ENCODE data around the gene PIGS.

PIGS gene

DNA sequence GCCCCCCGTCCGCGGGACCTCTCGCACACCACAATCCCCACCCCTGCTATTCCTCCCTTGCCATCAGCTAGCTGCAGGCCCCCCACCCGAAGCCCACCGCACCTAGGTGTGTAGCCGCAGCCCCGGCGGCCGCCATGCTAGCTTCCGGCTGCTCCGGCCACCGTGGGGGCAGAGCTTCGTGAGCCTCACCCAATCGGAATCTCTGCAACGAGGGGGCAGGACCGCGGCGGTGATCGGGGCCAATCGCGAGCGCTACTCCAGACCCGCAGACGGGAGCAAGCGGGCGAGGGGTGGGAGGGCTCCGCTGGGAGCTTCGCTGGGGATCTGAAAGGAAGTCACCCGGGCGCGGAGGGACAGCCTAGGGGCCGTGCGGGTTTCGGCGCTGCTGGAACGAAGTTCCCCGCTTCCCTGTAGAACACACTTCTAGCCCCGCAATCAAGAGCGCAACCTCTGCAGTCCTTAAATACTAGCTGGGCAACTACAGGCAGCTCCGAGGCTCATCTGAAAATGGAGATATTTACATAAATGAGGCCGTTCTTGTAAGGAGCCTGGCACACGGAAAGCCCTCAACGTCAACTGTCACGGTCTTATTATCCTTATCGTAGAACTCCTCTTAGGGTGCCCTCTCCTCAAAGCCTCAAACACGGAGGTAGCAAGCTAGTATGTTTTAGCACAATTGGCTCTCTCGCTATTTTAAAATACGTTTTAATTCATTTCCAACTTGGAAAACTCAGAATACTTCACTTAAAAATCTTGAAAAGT, at the start of gene PIGS:
PIGS (minus strand) TSS at position 164 of the 762 bp plus-strand sequence; CDS start at position 136, 28 bp downstream.
- DNase-seq (ENCODE audit: low read depth): peak; percentile 98
- H3K4me3 ChIP-seq (ENCODE audit: low read depth, low read length): peak within 1 kb of the TSS; percentile 90
- TF ChIP-seq MYC (IDR thresholded peaks at IDR 0.05; ENCODE audit: low read depth, low read length) (no peak; the same call in 1 of the 2 replicates), POLR2A (IDR thresholded peaks at IDR 0.05; ENCODE audit: extremely low read depth, insufficient read length) (peak; percentile 76)
- TF ChIP-seq, protein P1, sequence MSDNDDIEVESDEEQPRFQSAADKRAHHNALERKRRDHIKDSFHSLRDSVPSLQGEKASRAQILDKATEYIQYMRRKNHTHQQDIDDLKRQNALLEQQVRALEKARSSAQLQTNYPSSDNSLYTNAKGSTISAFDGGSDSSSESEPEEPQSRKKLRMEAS (IDR thresholded peaks at IDR 0.05; ENCODE audit: low read depth, low read length): peak; percentile 31; the same call in 1 of the 2 replicates
- TF ChIP-seq, protein P2, sequence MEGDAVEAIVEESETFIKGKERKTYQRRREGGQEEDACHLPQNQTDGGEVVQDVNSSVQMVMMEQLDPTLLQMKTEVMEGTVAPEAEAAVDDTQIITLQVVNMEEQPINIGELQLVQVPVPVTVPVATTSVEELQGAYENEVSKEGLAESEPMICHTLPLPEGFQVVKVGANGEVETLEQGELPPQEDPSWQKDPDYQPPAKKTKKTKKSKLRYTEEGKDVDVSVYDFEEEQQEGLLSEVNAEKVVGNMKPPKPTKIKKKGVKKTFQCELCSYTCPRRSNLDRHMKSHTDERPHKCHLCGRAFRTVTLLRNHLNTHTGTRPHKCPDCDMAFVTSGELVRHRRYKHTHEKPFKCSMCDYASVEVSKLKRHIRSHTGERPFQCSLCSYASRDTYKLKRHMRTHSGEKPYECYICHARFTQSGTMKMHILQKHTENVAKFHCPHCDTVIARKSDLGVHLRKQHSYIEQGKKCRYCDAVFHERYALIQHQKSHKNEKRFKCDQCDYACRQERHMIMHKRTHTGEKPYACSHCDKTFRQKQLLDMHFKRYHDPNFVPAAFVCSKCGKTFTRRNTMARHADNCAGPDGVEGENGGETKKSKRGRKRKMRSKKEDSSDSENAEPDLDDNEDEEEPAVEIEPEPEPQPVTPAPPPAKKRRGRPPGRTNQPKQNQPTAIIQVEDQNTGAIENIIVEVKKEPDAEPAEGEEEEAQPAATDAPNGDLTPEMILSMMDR (IDR thresholded peaks at IDR 0.05; ENCODE audit: low read depth, low read length): no peak

DNA sequence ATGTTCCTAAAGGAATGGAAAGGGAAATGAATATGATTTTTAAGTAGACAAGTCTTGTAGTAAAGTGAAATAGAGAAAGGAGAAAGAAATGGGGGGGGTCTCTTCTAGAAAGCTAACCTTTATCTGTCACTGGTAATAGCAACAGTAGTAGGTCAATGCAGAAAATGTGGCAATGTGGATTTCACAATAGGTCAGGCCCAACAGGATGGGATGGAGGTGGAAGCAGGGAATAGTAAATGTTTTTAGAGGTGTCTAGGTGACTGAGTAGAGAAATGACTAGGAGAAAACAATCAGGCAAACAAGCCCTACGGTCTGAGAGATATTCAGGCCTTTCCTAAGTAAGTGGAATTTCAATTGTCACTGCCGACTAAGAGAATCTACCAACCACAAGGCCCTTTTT, 48.7 kb upstream of the PIGS start:
- TF ChIP-seq, protein P1 (IDR thresholded peaks at IDR 0.05; ENCODE audit: low read depth, low read length): no peak
- no peak for DNase-seq (ENCODE audit: low read depth)
- no peak overlapping the region for H3K4me3 ChIP-seq (ENCODE audit: low read depth, low read length)

DNA sequence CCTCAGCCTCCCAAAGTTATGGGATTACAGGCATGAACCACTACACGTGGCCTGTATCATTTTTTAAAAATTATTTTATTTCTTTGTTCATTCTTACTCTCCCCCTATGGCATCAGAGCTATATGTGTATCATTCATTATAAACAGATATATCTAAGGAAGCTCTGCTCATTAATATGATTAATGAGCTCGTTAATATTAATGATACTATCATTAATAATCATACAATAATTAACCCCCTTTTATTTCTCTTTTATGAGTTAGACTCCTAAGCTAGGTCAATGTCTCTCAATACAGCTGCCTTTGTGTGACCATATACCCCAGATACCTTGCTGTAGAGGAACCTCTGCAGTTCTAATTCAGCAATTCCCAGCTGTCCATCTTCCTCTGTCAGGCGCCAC, 47.1 kb upstream of the PIGS start:
- DNase-seq (ENCODE audit: low read depth): no peak
- TF ChIP-seq, protein P1 (IDR thresholded peaks at IDR 0.05; ENCODE audit: low read depth, low read length): no peak
- TF ChIP-seq, protein P2 (IDR thresholded peaks at IDR 0.05; ENCODE audit: low read depth, low read length): no peak
- no peak for TF ChIP-seq POLR2A (IDR thresholded peaks at IDR 0.05; ENCODE audit: extremely low read depth, insufficient read length)
- no peak for TF ChIP-seq MYC (IDR thresholded peaks at IDR 0.05; ENCODE audit: low read depth, low read length)
- H3K4me3 ChIP-seq (ENCODE audit: low read depth, low read length): no peak overlapping the region

DNA sequence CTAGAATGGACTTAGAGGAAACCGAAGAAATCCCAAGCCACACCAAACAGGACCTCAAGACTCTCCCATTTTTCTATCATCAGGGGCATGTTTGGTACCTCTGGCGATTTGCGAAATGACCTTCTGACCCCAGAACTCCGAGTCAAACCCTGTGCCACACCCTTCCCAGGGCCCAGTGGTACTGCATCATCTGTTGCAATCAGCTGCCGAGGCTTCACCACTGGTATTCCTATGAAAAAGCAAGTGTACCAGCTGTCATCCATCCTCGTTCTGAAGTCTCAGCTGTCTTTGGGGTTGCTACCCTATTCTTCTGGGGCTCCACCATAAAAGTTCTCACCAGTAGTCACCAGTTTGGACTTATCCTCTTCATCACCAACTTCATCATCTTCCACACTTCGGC, 45.0 kb upstream of the PIGS start:
- TF ChIP-seq MYC (IDR thresholded peaks at IDR 0.05; ENCODE audit: low read depth, low read length): no peak
- DNase-seq (ENCODE audit: low read depth): no peak
- H3K4me3 ChIP-seq (ENCODE audit: low read depth, low read length): no peak overlapping the region

DNA sequence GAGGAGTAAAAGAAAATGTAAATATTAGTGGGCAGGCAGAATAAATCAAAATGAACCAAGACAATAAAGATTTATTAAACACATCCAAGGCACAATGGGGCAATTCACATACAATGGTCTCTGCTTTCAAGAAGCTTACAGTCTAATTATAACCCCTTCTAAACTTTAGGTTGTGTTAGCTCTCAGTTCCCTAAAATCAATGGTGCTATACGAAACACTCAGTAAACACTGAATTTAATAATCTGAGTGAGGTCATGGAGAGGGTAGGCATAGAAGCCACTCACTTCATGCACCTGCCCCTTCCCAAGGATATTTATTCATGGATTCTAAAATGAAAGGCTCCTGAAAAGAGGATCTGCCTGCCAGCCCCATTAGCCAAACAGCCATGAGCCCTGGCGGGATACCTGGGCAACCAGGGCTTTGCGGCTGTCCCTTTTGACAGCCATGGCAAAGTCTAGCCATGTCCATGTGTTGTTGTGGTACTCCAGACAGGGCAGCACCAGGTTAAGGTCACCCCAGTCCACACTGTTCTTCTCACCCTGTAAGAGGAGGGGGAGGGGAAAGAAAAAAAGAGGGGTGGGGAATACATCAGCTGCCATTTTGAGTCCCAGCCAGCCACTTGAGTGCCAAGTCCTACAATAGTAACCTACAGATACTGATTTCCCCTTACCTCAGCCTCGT, 44.1 kb upstream of the PIGS start:
- no peak for DNase-seq (ENCODE audit: low read depth)
- no peak for TF ChIP-seq MYC (IDR thresholded peaks at IDR 0.05; ENCODE audit: low read depth, low read length)
- TF ChIP-seq, protein P2 (IDR thresholded peaks at IDR 0.05; ENCODE audit: low read depth, low read length): no peak
- TF ChIP-seq, protein P1 (IDR thresholded peaks at IDR 0.05; ENCODE audit: low read depth, low read length): no peak
- no peak for TF ChIP-seq POLR2A (IDR thresholded peaks at IDR 0.05; ENCODE audit: extremely low read depth, insufficient read length)
- H3K4me3 ChIP-seq (ENCODE audit: low read depth, low read length): no peak overlapping the region

DNA sequence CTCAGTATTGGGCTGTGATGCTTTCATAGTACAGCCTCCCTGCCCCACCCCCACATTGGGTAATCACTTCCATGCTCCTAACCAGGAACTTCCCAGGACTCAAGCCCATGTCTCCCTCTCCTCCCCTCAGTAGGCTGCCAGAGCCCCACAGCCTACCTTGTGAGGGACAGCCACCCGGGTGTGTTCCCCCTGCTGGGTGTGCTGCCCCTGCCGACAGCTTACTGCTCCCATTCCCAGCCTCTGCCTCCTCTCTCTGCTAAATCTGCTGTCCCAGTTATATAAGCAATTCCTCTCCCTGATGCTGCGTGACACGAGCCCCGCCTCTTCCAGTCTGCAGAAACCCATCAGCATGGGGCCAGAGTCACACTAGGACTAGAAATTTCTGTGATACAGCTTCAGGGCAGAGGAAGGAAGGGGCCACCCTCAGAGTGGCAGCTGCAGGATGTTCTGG, 42.6 kb upstream of the PIGS start, which contains the start of gene RSKR:
RSKR (minus strand) TSS at position 255 of the 451 bp plus-strand sequence; CDS start at position 231, 24 bp downstream.
- TF ChIP-seq POLR2A (IDR thresholded peaks at IDR 0.05; ENCODE audit: extremely low read depth, insufficient read length) (no peak), MYC (IDR thresholded peaks at IDR 0.05; ENCODE audit: low read depth, low read length) (no peak)
- TF ChIP-seq, protein P1 (IDR thresholded peaks at IDR 0.05; ENCODE audit: low read depth, low read length): no peak
- TF ChIP-seq, protein P2 (IDR thresholded peaks at IDR 0.05; ENCODE audit: low read depth, low read length): no peak
- peak; percentile 20 for DNase-seq (ENCODE audit: low read depth)
- H3K4me3 ChIP-seq (ENCODE audit: low read depth, low read length): no peak within 1 kb of the TSS

All from NB4 (cell line).